HG02763 (cell line): Measurements from ENCODE around the gene WDR73.
"Not testable (repeated sequence)": the region's sequence is repeated elsewhere in the genome, so short reads cannot be mapped to it uniquely, and the experiment has no call there.

Source experiments
- ATAC-seq: cut with Tn5 transposase; IDR thresholded peaks from one replicate; pipeline ENCODE4 v1.9.1; 2021; ENCODE audit warnings: mild to moderate bottlenecking, moderate library complexity; ENCODE audit not compliant: unreplicated experiment

Gene WDR73

DNA sequence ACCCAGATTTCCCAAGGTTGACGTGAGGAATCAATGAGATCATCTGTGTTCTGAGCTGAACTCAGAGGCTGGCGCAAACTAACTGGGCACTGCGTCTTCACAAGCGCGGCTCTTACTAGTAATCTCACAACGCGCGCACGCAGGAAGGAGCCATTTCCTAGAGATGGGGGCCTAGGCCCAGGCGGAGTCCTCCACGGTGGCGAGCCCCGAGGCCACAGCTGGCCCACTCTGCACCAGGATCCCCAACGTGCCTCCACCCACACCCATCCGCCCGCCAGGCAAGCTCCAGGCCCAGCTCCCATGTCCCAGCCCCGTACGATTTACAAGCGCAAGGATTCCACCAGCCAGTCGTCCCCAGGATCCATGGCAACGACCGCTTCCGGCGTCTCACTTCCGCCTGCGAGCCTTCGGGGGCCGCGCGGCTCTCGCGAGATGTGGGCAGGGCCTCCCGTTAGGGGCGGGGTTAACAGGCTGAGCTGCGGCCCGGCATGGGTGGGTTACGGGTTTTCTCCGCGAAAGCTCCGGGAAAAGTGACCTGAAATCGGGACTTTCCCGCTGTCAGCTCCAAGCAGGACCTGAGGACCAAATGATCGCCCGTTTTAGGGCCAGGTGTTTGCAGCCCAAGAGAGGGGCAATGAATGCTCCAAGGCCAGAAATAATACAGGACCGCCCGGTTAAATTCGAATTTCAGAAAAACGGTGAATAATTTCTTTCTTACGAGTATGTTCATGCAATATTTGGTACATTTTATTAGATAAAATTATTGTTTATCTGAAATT, at the start of gene WDR73:
WDR73 (minus strand) TSS at position 374 of the 779 bp plus-strand sequence; CDS start at position 365, 9 bp downstream.
- peak; percentile 78 for ATAC-seq

DNA sequence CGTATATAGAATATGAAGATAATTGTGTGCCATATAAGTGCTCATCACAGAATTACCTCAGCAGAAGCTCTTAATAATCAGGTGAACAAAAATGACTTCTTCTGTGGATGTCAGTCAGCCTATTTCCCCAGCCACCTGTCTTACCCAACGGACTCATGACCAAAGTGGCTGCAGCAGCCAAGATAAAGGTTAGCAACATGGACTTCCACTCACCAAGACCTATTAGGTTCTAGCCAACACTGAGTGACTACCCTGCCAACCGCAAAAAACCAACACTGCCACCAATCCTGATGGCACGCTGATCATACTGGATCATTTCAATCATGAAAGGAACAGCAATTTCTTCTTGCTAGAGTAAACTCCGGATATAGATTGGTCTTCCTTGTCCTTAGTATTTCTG, 49.7 kb upstream of the WDR73 start:
- no peak for ATAC-seq

DNA sequence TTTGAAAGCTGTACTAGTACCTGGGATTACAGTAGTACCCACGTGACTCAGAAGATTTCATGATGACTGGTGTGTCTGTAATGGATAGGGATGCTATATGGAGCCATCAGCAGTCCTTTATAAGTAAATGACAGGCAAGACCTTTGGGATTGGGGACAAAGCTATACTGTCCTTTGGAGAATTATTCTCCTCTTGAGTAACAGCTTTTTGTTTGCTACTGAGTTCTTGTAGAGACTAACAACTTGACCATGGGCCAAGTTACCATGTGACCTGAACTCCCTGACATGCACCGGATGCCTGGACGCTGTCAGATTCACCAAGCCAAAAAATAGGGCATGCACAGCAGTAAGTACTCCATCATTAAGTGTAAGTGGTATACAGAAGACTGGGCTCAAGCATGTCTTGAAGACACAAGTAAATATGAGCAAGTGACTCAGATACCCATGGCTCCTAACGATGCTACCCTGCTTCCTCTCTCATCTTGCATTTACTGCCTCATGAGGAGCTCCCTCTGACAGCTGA, 48.9 kb upstream of the WDR73 start:
- no peak for ATAC-seq

DNA sequence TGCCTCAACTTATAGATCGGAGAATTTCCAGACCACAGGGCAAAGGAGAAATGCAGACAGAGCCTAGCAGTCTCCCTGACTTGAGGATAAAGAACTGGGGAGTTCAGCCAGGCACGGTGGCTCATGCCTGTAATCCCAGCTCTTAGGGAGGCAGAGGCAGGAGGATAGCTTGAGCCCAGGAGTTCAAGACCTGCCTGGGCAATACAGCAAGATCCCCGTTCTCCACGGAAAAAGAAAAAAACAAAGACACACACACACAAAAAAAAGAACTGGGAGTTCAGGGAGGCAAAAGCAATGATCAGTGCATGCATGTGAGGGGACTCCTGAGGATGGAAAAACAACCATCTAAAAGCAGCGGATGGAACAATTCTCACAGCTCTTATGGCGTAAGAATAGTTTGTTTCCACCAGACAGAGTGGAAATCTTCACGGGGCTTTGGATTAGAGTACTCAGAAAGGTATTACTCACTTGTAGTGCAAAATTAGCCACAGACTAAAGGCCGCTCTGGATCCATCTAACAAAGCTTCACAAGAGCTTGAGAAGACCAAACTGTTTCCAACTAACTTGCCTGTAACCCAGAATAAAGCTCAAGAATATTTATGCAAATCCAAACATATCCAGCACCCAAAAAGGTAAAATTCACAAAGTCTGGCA, 45.6 kb upstream of the WDR73 start:
- ATAC-seq = no peak

DNA sequence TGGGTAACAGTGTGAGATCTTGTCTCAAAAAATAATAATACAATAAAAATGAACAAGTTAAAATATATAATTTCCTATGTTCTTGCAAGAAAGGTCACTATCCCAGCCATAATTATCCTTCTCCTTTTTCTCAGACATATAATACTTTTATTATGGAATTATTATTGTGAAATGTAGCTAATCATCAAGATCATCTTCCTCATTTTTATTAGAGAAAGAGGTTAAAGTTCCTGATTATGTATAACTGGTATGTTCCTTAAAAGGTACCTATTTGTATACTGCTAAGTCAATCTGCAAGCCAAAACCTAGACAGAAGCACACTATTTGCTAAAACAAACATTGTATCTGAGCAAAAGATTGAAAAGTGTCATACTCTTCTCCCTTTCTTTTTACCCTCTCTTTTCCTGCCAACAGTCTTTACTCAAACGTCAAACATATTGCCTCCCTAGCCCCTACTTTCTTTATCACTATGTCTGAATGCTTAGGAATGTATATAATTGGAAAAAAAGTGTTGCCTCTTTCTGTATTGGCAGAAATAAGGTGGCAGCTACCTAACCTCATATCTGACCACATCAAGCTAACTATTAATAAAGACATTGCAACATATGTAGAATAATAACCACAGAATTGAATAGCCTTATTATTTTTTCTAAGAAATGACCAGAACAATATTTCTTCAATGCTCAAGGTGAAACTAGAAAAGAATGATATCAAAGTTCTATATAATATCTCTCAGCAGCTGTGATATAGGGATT, 43.3 kb upstream of the WDR73 start:
- ATAC-seq = no peak

DNA sequence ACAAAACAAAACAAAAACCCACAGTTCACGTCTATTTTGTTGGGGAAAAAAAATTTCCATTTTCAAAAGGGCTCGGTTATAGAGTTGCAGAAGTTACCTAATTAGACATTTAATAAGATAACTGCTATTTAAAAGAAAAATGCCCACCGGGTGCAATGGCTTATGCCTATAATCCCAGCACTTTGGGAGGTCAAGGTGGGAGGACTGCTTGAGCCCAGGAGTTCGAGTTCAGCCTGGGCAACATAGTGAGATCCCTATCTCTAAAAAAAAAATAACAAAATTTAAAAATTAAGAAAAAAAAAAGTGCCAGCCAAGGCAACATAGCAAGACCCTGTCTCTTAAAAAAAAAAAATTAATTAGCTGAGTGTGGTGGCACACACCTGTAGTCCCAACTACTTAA, 42.7 kb upstream of the WDR73 start:
- ATAC-seq = no peak

DNA sequence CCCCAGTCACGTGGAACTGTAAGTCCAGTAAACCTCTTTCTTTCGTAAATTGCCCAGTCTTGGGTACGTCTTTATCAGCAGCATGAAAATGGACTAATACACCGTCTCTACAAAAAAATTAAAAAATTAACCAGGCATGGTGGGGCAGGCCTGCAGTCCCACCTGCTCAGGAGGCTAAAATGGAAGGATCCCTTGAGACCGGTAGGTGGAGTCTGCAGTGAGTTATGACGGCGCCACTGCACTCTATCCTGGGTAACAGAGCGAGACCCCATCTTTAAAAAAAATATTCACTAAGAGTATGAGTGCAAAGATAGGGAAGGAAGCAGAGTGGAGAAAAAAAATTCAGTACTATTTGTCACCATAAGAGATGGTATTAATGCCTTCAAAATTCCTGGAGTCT, 36.3 kb upstream of the WDR73 start:
- ATAC-seq = no peak

DNA sequence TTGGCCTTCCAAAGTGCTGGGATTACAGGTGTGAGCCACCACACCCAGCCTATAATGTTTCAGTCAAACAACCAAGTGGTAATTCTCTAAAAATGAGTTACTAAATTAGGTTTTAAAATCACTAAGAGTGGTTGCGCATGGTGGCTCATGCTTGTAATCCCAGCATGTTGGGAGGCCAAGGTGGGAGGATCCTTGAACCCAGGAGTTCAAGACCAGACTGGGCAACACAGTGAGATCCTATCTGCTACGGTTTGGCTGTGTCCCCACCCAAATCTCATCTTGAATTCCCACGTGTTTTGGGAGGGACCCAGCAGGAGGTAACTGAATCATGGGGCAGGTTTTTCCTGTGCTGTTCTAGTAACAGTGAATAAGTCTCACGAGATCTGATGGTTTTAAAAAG, 35.8 kb upstream of the WDR73 start:
- no peak for ATAC-seq

DNA sequence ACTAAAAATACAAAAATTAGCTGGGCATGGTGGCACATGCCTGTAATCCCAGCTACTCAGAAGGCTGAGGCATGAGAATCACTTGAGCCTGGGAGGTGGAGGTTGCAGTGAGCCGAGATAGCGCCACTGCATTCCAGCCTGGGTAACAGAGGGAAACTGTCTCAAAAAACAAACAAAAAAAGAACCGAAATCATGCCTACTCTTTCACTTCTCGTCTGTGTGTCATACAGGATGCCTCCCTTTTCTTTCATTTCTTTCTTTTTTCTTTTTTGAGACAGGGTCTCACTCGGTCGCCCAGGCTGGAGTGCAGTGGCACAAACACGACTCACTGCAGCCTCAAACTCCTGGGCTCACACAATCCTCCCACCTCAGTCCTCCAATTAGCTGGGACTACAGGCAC, 32.4 kb upstream of the WDR73 start:
- not testable (repeated sequence) for ATAC-seq

DNA sequence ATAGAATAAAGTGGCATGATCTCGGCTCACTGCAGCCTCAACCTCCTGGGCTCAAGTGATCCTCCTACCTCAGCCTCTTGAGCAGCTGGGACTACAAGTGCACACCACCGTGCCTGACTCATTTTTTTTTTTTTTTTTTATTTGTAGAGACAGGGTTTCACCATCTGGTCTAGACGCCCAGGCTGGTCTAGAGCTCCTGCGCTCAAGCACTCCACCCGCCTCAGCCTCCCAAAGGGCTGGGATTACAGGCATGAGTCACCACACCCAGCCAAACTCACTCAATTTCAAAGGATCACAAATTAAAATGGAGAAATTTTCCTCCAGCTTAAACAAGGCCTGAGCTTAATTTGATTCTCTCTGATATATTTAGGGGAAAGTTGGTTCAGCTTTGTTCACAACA, 31.2 kb upstream of the WDR73 start:
- no peak for ATAC-seq

DNA sequence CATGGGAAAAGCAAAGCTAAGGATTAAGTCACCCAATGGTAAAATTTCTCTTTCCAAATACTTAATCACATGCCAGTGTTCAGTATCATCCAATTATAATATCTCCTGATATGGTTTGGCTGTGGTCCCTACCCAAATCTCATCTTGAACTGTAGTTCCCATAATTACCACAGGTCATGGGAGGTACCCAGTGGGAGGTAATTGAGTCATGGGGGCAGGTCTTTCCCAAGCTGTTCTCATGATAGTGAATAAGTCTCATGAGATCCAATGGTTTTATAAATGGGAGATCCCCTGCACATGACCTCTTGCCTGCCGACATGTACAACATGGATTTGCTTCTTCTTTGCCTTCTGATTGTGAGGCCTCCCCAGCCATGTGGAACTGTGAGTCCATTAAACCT, 30.0 kb upstream of the WDR73 start:
- ATAC-seq = no peak

DNA sequence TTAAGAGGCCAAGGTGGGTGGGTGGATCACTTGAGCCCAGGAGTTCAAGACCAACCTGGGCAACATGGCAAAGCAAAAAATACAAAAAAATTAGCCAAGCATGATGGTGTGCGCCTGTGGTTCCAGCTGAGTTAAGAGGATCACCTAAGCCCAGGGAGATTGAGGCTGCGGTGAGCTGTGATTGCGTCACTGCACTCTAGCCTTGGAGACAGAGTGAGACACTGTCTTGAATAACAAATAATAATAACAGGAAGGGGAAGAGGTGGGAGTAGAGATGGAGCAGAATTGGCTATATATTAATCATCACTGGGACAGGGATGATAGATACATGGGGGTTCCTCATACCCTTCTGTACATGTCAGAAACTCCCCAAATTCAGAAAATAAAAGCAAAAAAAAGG, 27.7 kb upstream of the WDR73 start:
- no peak for ATAC-seq

DNA sequence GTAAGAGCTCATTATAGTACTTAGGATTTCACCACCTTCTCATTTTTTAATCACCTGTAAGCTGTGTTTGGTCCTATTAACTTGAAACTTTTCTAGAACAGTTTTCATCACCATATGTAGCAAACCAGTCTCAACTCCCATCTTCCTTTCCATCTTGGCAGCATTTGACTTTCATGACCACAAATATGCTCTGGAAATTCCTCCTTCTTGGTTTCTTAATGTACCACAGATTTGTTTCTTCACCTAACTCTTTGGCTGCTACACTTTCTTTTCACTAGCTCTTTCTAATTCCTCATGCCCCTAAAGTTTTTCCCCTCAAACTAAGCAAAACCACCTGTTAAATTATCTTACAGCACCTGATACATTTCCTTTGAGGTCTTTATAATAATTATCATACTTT, 17.1 kb upstream of the WDR73 start:
- ATAC-seq = no peak

DNA sequence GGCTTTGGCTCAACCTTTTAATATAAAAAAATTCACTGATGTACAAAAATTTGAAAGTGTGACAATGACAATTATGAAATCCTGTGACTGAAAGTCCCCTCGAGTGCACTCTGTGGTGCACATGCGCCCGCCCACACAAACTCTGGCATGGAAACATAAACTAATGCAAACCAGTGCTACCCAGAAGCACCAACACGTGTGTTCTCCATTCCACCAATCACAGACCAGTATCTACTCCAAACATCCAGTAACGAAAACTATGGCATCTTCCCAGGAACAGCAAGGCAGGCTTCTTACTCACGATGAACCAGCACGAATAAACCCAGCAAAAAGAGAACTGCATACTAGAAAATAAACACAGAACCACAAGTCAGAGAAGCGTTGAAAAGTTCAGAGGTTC, 15.6 kb upstream of the WDR73 start:
- ATAC-seq = no peak

DNA sequence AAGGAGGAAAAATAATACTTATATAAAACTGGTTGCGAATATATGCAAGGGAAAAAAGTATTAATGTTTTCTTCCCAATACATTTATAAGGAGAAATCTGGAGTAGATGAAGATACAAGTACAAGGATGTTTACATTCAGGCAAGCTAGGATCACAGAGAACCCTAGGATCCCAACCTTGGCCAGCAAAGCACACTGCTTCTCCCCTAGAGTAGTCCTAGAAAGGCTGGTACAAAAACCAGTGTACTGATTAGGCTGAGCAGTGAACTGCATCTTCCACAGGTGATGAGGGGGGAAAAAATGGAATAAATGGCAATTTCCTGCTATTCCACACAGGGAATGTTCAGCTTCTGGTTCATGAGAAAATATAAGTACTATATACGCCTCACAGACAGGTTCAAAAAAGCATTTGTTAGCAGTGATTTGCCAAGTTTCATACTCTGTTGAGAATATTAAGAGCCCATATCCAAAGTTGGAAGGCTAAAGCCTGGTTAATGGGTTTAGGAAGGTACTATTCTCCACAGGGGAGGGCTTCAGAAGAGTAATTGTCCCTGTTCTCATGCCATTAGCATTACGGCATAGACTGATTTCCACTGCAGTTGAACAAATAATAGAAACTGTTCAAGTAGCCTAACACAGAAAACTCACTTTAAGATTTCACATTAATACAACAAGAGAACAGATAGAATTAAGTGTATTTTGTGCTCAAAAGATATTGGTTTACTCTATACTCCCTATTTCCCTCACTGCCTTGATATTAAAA, 14.3 kb upstream of the WDR73 start:
- ATAC-seq = no peak

DNA sequence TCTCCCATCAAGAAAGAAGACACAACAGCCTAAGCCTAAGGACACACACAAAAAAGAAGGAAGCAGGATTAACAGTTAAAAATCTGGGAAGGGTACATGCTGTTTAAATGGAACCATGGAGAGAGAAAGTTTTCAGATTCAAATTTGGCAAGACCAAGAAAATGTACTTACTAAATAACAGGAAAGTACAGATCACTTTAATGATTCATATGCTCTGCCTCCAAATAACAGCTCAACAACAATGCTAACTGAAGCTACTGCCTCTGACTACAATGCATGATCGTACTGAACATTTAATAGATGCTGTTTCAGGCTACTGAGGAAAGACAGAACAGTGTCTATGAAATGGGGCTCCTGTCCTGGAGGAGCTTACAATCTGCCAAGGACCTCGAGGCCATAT, 12.3 kb upstream of the WDR73 start:
- no peak for ATAC-seq

DNA sequence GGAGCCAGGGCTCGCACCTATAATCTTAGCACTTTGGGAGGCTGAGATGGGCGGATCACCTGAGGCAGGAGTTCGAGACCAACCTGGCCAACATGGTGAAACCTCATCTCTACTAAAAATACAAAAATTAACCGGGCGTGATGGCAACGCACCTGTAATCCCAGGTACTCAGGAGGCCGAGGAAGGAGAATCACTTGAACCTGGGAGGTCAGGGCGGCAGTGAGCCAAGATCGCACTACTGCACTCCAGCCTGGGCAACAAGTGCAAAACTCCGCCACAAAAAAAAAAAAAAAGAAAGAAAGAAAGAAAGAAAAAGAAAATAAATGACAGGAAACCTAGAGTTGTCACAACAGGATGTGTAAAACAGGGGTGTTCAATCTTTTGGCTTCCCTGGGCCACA, 6.9 kb upstream of the WDR73 start:
- no peak for ATAC-seq

DNA sequence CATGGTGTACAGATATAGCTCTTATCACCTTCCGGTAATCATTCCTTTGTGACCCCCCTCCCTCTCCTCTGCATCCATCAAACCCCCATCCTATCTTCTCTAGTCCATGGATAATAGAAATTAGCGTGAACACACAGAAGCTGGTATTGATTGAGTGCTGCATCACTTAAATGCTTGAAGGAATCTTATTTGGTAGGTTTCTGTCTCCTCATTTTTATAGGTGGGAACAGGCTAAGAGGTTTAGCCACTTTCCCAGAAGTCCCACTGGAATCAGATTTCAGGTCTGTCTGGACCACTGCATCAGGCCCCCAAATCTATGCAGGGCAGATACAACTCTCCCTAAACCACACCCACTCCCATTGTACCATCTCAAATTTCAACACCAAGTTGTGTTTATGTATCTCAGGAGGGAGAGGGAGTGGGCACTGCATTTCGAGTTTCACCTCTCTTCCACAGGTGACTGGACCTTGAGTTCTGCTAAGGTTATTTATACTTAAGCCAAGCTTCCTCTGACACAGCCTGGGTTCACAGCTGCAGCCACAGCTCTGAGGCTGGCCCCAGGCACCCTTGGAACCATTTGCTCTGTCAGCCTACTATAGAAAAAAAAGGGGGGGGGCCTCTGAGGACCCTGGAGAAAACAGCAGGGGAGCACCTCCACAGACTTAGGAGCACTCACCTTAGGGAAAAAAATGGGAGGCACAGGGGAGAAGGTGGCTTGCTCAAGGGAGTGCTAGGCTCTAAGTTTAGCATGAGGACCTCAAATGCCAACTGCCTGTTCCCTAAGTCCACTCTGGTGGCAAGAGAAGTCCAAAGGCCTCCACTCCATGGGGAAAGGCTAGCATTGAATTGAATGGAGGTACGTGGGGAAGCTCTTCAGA, 6.1 kb upstream of the WDR73 start:
- ATAC-seq = no peak

DNA sequence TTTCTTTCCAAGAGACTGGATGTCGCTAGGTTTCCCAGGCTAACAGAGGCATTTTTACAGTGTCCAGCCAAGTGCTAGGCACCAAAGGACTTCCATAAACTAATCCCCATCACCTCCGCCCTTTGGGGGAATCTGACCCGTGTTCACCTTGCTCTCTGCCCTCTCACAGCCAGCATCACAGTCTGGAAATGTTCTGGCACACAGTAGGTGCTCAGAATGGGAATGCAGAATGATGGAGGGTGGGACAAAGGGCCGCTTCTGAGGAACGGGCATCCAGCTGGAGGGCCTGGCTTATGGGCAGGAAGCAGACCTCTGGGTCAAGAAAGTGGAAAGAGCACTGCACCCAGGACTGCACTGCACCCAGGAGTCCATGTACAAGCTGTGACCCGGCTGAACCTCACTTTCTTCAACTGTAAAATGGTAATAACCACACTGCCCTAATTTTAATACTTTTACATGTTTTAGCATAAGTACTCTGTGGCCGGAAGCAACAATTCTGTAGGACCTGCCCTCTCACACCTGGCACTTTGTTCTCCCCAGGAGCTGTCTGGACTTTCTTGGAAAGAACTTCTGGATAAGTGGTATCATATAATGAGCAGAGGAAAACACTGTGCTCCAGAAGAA, 4.8 kb upstream of the WDR73 start:
- ATAC-seq = no peak
